Panc1 (cell line): ENCODE results near the gene ELOVL2. TPM values are rescaled to one million over a fixed set of nuclear protein-coding genes. Genes with fewer than 3 reads are reported as not detected.

Source experiments
- ATAC-seq: fragments of 200-7000 bp; cut with Tn5 transposase; 2 replicates; pipeline ENCODE4 v1.9.1; 2020; ENCODE audit warnings: mild to moderate bottlenecking, moderate library complexity
- BruUV-seq: library from RNA; stranded (reverse); fragments of 400-500 nt; replicated peaks from 2 replicates; lab custom pipeline; 2021; lab: Mats Ljungman, UMichigan
- CTCF ChIA-PET: fragments of 300-600 bp; sonication (Branson Sonifier 250); formaldehyde crosslinking; loops from one replicate; lab custom pipeline; 2022; ENCODE audit warnings: antibody characterized with exemption; lab: Charles Lee
- POLR2A ChIA-PET: fragments of 300-600 bp; sonication (Branson Sonifier 250); formaldehyde crosslinking; loops from one replicate; lab custom pipeline; 2022; ENCODE audit warnings: antibody characterized with exemption; lab: Charles Lee
- DNase-seq: peaks from one replicate; pipeline ENCODE4 v3.0.0-alpha.2; 2010; ENCODE audit warnings: low read depth, low spot score
- H3K27ac ChIP-seq: 2 replicates; pipeline ENCODE4 v1.5.1; 2011; ENCODE audit warnings: mild to moderate bottlenecking, low read length, inconsistent platforms
- H3K27me3 ChIP-seq: fragments of 200-500 bp; sonication (Bioruptor generic); 2 replicates; pipeline ENCODE4 v1.6.0; 2014; ENCODE audit warnings: low read length, inconsistent platforms; ENCODE audit not compliant: control insufficient read depth, insufficient read depth
- H3K36me3 ChIP-seq: fragments of 200-500 bp; sonication (Bioruptor generic); 2 replicates; pipeline ENCODE4 v1.5.1; 2014; ENCODE audit warnings: inconsistent platforms, mild to moderate bottlenecking, low read length, moderate library complexity; ENCODE audit not compliant: control insufficient read depth, insufficient read depth
- H3K4me1 ChIP-seq: 2 replicates; pipeline ENCODE4 v1.5.1; 2011; ENCODE audit warnings: inconsistent platforms, mild to moderate bottlenecking, low read length, moderate library complexity; ENCODE audit not compliant: control insufficient read depth, insufficient read depth
- H3K4me3 ChIP-seq, 2 experiments: 2 replicates each; pipeline ENCODE4 v1.5.1; 2011 to 2012; ENCODE audit warnings: low read depth in 2 of 2, low read length in 2 of 2, mild to moderate bottlenecking in 2 of 2, inconsistent platforms in 1 of 2, moderate library complexity in 1 of 2
- H3K9me3 ChIP-seq: fragments of 200-500 bp; sonication (Bioruptor generic); 2 replicates; pipeline ENCODE4 v1.5.1; 2014; ENCODE audit warnings: low read depth, mild to moderate bottlenecking, inconsistent platforms, low read length, moderate library complexity; ENCODE audit not compliant: control insufficient read depth, insufficient read depth
- CTCF ChIP-seq: fragments of 450-650 bp; IDR thresholded peaks from 2 replicates; pipeline ENCODE4 v1.5.1; 2017; ENCODE audit warnings: mild to moderate bottlenecking
- POLR2AphosphoS5 ChIP-seq: IDR thresholded peaks from 2 replicates; pipeline ENCODE4 v1.6.1; 2012; ENCODE audit warnings: mild to moderate bottlenecking, low read depth, low read length, moderate library complexity
- REST ChIP-seq, 2 experiments: IDR thresholded peaks; 2 replicates each; pipeline ENCODE4 v1.6.1; 2011 to 2012; ENCODE audit warnings: low read depth in 2 of 2, control low read depth in 1 of 2, low read length in 1 of 2, mild to moderate bottlenecking in 1 of 2, moderate library complexity in 1 of 2; ENCODE audit not compliant: insufficient read depth in 1 of 2
- SIN3A ChIP-seq: IDR thresholded peaks from 2 replicates; pipeline ENCODE4 v1.6.1; 2012; ENCODE audit warnings: low read depth, mild to moderate bottlenecking, low read length, moderate library complexity, borderline replicate concordance; ENCODE audit not compliant: insufficient read depth
- TCF7L2 ChIP-seq: IDR thresholded peaks from 2 replicates; pipeline ENCODE4 v1.6.1; 2011; ENCODE audit warnings: mild to moderate bottlenecking, low read depth, low read length, inconsistent platforms
- in situ Hi-C: cut with HindIII; loops from 2 replicates; pipeline ENCODE4 v1.10.0; 2016; ENCODE audit warnings: low sequenced_read_pairs, low pct_unique_long_range_greater_than_20kb
- intact Hi-C: fragments of 100-400 bp; cut with micrococcal nuclease; formaldehyde crosslinking; loops from one replicate; pipeline ENCODE4 v1.10.0; 2022; ENCODE audit not compliant: unreplicated experiment
- total RNA-seq: library from RNA; stranded (reverse); gene quantifications from one replicate; pipeline ENCODE4 v1.2.1, GENCODE V29; 2021; ENCODE audit not compliant: unreplicated experiment

The ELOVL2 gene
- total RNA-seq, 1 experiment from 2014 or later = 27.8 TPM

- Histone ChIP-seq H3K36me3 (no peaks in the 10 kb centered on the region), H3K9me3 (no peaks in the 10 kb centered on the region), H3K4me3 (no peak overlapping the region), H3K4me1 (no peaks in the 10 kb centered on the region), H3K27me3 (no peaks in the 10 kb centered on the region), H3K27ac (no peak overlapping the region)
- in situ Hi-C loops = no loop called here
- BruUV-seq = no TSS peak
- no peak for TF ChIP-seq TCF7L2
- no peak for TF ChIP-seq POLR2AphosphoS5
- TF ChIP-seq CTCF = no peak
- TF ChIP-seq SIN3A = no peak
- intact Hi-C loops = no loop called here
- ChIA-PET POLR2A (interaction anchor here (0.7 kb wide), 1 partner anchor 88 kb away, joined by 3 read pairs; no protein-coding TSS in a partner anchor), CTCF (no interaction called here)
- ATAC-seq (no peak), DNase-seq (no peak)
These were observed 20.7 kb upstream of the ELOVL2 start for GRCh38 chr6:11064836-11065235.

GRCh38 chr6:11062715-11063114 is 18.6 kb upstream of the ELOVL2 start:
- in situ Hi-C loops = no loop called here
- ChIA-PET CTCF (no interaction called here), POLR2A (interaction anchor here (0.5 kb wide), 1 partner anchor 948 kb away, joined by 7 read pairs; no protein-coding TSS in a partner anchor)
- H3K9me3 ChIP-seq = no peaks in the 10 kb centered on the region
- BruUV-seq = no TSS peak
- H3K27ac ChIP-seq = no peak overlapping the region
- H3K4me1 ChIP-seq = no peaks in the 10 kb centered on the region
- TF ChIP-seq TCF7L2 (no peak), CTCF (no peak), SIN3A (no peak), REST (IDR thresholded peaks at IDR 0.05; ENCODE audit: insufficient read depth in 1 of 2, low read depth in 2 of 2, low read length in 1 of 2) (no peak)
- ATAC-seq (no peak), DNase-seq (no peak)
- H3K36me3 ChIP-seq = no peaks in the 10 kb centered on the region
- no peak overlapping the region for H3K4me3 ChIP-seq
- no peaks in the 10 kb centered on the region for H3K27me3 ChIP-seq
- intact Hi-C loops = no loop called here
